ENCODE measurements around the gene PPIL6.

Gene PPIL6

DNA sequence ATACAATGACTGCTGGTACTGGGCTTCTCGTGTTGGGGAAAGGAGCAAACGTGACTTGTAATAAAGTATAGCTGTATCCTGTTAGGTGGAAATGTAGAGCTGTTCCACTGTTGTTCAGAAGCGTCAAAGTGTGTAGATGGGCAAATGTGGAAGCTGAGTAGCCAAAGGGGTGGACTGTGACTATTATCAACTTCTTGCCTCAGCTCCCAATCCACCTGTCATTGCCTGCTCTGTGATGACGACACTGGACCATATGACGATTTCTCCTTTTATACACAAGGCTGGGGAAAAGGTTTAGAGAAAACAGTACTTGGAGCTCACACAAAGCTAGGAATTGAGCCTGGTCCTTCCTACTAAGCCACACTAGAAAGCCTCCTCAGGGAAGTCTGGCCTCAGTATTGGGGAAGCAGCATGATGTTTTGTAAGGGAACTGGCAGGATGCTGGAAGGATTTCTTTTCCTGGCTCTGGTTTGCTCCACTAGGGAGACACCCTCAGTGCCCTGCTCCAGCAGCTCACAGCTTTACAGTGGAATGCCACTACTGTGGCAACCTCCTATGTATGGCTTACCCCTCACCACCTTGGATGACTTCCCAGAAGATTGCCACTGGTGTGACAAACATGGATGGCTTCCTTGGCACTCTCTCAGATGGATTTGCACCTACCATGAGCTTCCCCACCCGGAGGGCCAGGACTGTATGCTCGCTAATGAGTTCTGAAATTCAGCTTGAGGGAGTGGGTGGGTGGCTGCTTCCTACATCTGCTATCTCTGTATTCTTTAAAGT is 78.1 kb downstream of the PPIL6 start:
- no peak for DNase-seq (ENCODE audit: low read depth)

DNA sequence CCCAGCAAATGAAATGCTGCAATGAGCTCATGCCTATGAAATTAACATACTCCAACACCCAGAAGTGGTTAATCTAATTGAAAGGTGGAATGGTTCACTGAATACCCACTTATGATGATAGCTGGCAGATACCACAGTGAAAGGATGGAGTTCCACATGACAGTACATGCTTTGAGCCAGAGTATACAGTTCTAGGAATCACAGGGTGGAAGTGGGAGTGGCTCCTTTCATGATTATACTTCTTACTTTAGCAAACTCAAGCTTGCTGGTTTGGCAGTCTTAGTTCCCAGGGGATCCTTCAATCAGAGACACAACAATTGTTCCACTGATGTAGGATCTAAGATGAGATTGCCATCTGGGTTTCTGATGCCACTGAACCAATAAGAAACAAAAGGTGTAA is 79.6 kb downstream of the PPIL6 start:
- no peak for DNase-seq (ENCODE audit: low read depth)

- DNase-seq (ENCODE audit: low read depth) = no peak
Observed at GRCh38 chr6:109360281-109360680, 80.1 kb downstream of the PPIL6 start.

DNA sequence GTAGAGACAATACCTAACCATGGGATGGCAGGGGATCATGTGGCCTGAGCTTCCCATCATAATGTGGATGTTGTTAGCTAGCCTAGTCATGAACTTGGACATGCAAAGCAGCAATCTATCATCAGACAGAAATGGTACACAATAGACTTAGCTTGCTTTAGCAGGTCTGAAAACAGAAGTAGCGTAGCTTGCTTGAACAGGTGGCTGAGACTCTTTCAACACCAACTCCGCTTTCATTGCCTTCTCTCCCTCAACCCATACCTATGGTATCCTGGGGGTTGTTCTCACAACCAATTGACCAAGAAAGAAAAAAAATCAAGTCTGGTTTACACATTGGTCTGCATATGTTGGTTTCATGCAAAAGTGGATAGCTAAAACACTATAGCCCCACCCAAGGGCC is 81.2 kb downstream of the PPIL6 start:
- DNase-seq (ENCODE audit: low read depth) = no peak

GRCh38 chr6:109358204-109358603 is 82.2 kb downstream of the PPIL6 start:
- DNase-seq (ENCODE audit: low read depth) = no peak

GRCh38 chr6:109356237-109356636 is 84.2 kb downstream of the PPIL6 start:
- no peak for DNase-seq (ENCODE audit: low read depth)

DNA sequence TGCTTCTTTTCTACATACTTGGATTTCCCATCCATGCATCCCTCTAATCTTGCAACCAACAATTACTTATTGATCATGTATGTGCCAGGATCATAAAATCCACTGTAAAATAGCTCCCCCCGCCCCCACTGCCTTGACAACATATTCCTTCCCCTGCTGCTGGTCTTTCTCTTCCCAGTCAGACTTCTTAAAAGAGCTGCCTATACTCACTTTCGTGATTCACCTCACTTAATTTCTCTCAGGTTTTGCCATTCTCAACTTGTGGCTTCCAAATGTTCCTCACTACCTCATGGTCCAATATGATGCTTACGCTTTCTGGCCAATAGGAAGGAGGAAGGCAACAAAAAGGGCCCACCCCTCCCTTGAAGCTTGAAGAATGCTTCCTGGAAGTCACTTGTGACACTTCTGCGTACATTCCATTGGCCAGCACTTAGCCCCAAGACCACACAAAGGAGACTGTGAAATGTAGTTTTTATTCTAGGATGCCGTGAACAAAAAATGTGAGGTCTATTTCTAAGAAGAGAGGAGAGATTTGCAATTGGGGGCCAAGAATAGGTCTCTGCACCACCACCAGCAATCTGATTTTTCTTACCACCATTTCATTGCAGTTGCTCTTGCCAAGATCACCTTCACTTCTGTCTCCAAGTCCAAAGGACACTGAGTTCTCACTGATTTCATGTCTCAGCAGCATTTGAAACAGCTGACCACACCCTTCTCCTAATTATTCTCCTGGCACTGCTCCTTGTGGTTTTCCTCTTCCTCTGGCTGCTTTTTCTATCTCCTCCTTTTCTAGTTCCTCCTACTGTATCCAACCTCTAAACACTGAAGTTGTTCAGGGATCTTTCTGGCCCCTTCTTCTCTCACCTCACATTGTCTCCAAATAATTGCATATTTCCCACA is 88.9 kb downstream of the PPIL6 start:
- no peak for DNase-seq (ENCODE audit: low read depth)

GRCh38 chr6:109349419-109349987 is 90.9 kb downstream of the PPIL6 start:
- DNase-seq (ENCODE audit: low read depth) = no peak

DNA sequence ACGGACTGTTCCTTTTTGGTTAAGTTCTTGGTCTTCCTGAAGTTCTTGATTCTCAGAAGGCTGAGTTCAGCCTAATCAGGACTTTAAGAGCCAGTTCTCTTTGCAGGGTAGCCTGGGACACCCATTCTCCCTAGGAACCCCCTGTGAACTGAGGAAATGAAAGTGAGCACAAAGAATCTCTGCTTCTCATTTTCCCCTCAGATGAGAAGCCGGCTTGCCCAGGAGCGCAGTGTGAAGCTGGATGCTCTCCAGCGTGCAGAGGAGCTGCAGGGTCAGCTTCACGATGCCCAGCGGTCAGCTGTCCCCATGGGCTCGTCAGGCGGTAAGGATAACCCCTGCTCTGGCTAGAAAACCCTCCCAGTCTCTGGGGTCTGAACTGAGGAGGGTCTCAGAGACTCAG is 92.2 kb downstream of the PPIL6 start:
- no peak for DNase-seq (ENCODE audit: low read depth)

- DNase-seq (ENCODE audit: low read depth) = no peak
Observed at GRCh38 chr6:109347779-109348178, 92.6 kb downstream of the PPIL6 start.

GRCh38 chr6:109345986-109346385 is 94.4 kb downstream of the PPIL6 start:
- no peak for DNase-seq (ENCODE audit: low read depth)

- DNase-seq (ENCODE audit: low read depth) = no peak
Observed at GRCh38 chr6:109344226-109344625, 96.2 kb downstream of the PPIL6 start.

DNA sequence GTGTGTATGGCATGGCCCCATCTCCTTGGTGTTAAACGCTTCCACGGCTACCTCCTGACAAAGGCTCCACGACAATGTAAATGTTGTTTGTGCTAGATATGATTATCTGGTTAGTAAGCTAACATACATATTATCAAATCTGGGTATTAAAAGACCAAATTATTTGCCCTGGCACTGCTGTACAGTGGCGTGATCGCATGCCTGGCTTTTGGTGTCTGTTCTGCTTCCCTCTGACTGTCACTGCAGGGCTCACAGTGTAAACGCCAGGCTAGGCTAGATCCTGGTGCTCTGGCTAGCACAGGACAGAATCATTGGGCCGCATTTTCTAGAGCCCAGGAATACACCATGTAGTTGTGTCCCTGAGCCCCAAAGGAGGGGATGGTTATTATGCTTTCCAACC is 96.9 kb downstream of the PPIL6 start:
- no peak for DNase-seq (ENCODE audit: low read depth)

GRCh38 chr6:109342911-109343310 is 97.5 kb downstream of the PPIL6 start:
- DNase-seq (ENCODE audit: low read depth) = no peak

DNA sequence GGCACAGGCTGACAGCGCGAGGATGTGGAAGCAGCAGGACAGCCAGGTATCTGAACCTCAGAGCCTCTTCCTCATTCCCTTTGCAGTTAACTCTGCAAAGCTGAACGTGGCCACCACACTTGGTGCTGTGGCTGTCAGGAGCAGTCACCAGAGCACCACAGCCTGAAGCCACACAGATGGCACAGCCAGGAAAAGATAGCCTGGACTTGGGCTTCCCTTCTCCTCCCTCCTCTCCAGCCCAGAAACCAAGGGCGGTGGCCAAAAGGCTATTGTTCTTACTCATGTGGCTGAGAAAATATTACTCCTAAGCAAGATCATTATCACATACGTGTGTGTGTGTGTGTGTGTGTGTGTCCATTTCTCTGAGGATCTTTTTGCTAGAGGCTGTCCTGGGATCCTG is 97.9 kb downstream of the PPIL6 start:
- no peak for DNase-seq (ENCODE audit: low read depth)

DNA sequence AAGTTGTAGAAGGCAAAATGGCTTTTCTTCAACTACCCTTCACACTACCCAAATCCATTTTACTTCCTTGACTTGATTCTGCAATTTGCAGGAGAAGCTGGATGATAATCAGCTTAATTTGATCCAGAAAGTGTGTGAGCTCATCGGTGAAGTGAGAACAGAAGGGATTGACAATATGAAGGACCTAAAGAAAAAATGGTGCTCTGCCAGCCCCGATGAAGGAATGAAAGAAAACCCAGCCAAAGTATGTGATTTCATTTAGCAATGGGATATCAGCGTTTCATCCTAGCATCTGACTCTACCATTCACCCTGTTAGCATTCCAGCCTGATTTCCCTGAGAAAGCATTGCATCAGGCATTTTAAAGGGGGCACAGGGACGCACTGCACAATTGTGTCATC is 99.6 kb downstream of the PPIL6 start:
- DNase-seq (ENCODE audit: low read depth) = no peak

Data from GM04503 (cell line).